ENCODE results near the gene CAMKMT.

CAMKMT gene

DNA sequence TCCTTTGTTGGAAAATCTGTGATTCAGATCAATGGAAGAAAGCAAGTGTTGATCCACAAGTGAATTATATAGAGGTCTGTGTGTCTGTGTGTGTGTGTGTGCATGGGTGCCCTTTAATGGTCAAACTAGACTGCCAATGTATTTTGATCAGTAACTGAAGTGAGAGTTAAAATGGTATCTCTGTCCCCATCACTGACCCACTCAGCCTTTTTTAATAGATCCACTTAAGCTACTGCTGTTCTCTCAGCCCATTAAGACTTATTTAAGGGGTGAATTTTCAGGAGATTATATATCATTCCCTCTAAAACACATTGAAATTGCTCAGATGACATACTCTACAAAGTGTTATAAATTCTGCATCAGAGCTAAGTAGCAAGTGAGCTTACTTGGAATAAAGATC lies 386.0 kb downstream of the CAMKMT start:
- DNase-seq = no peak

GRCh38 chr2:44751754-44752479 lies 390.2 kb downstream of the CAMKMT start:
- no peak for DNase-seq

DNA sequence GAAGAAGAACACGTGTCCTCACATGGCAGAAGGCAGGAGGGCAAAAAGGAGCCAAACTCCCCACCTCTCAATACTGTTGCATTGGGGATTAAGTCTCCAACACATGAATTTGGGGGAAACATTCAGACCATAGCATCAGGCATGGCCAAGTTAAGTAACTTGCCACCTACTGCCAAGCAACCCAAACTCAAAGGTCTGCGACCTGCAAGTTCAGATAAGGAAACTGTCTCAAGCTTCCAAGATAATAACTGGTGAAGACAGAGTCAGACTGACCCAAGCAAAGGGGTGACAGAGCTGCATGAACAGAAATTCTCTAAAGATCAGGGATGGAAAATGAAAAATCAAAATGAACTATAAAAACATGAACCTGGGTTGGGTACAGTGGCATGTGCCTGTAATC lies 391.0 kb downstream of the CAMKMT start:
- no peak for DNase-seq

DNA sequence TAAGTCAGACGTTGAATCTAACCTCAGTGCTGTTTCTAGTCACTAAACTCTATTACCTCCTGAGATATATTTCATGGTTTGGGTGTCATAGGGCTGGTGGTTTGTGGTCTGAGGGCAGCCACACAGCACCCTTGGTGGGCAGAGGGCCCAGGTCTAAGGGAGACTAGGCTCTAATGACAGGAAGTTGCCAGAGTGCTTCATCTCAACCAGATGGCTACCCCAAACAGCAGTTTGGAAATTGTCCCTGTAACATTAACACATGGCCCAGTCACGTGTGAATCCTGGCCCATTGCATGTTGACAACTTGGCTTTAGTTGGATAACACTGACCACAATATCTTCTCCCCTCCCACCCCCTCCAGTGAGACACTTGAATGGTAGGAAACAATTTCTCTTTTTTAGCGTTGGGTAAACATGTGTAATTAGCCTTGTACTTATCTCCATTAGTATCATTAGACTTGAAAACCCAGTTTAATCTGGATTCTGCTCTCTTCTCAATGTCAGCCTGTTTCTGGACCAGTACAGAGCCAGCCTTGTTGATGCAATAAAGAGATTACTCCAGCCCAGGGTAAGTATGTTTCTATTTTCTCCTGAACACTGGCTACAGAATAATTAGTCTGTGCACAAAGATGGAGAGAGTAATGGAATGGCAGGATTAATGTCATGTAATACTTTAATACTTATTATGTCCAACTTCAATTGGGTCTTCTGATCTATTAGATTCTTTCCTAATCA lies 392.0 kb downstream of the CAMKMT start:
- peak in 1 of 2 donors; percentile 7 for DNase-seq

DNA sequence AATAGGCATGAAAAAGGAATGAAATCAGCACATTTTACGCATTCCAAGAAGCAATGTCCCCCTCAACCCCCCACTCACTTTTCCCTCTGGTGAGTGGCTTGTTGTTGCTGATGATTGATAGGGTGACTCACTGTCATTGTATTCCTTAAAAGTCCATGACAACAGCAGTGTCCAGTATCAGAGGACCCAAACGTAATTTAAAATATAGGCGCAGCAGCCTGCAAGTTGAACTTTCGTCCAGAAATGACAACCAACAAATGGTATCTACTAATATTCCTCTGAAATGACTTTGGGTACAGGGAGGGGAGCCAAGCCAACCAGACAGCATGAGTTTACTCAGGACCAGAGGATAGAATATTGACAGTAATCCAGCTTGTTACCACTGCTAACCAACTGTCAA lies 396.8 kb downstream of the CAMKMT start:
- DNase-seq = no peak

DNA sequence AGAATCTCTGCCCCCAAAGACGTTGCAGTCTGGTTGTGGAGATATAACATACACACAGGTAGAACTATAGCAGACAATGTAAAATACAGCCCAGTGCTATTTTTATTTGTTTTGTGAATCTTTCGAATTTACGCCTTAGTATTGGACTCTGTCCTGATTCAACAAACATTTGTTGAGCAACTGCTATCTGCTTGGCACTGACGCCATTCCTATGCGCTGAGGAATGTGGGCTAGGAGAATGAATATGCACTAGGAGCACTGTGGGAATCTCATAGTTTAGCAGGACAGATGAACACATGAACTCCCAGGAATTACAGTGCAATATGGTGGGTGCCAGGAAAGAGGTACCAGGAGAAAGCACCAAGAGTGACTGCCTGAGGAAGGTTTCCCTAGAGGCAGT lies 398.1 kb downstream of the CAMKMT start:
- no peak for DNase-seq

DNA sequence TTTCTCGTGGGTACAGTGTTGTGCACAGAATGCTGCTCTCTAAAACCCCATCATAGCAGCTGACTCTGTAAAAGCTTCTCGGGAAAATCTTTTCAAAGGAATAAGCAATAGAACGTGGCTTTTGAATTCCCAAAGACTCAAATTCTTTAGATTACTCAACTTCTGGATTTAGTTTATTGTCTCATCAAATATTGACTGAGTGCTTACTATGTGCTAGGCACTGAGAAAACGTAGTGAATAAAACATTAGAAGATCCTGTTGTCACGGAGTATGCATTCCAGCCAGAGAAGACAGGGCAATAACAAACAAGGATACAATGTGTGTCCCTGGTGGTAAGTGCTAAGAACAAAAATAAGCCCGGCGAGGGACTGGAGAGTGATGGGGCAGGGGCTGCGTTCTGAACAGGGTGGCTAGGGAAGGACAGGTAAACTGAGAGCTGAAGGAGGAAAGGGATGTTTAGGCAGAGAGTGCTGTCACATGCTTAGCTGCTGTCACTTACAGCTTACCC lies 401.6 kb downstream of the CAMKMT start:
- DNase-seq = no peak

DNA sequence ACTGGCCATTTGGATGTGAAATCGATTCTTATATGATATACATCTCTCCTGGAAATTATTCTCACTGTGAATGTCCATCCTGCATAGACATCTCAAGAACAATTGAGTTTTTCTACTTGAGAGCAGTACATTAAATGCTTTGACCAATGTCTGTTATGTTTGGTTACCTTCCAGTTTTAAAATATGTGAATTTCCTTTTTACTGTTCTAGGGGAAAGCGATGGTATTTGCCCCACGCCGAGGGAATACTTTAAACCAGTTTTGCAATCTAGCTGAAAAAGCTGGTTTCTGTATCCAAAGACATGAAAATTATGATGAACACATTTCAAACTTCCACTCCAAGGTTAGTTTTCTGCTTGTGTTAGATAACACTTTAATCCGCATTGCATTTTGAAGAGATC lies 404.5 kb downstream of the CAMKMT start:
- no peak for DNase-seq

GRCh38 chr2:44766777-44767176 lies 405.0 kb downstream of the CAMKMT start:
- DNase-seq = no peak

- no peak for DNase-seq
Observed at GRCh38 chr2:44767691-44768090, 405.9 kb downstream of the CAMKMT start.

DNA sequence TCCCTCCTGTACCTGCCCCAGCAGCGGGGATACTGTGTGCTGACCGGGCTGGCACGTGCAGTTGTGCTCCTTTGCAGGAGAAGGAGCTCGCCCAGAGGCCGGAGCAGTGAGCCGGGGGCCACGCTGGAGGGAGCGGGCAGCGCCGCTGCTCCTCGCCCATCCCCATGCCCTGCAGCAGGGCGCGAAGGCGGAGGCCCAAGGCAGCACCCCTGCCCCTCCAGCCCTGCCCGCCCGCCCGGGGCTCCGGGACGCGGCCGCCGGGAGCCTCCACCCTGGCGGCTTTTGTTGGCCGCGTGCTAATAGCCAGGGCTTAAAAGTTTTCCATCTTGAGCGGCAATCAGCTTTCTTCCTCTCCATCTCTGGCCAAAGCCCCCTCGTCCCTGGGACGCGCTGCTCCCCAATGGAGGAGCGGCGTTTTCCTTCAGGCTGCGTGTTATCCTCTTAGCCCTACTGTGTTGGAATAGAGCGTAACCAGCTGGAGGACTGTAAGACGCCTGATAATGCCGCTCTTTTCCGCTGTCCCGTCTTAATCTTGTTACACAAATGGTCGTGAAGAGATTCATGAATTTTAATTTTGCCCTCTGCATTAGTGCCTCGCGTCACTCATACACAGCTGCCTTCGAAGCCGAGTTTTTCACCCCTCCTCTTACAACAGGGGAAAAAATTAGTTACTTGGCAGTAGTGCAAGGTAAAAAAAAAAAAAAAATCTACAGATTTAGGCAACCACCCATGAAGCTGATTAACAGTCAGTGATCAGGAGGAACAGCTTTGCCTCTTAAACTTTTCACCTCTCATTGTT lies 406.9 kb downstream of the CAMKMT start:
- no peak for DNase-seq

DNA sequence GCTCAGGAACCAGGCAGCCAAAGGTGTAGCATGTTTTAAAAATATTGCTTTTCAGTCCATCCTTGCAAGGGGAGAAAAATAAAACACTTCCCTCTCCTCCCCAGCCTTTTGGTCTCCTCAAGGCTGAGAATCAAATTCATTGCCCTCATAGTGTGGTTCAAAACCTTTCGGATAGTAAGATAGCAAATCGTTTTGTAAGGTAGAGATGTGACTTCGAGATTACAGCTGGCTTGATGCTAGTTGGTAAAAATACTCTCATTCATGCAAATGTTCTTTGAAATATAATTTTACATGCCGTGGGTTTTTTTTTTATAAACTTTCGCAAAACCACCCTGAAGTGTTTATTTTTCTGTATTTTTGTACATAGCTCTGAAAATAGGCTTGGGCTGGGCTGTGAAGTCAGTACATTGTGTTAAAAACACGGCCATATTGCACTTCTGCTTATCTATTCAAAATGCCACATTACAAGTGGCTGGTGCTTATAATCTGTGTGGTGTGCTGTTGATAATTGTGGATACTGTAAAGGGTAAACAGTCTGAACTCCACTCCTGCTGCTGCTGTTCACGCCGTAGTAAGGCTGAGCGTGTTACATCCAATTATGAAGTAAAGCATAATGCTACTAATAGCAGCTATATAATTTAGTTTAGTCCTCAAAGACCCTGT lies 407.7 kb downstream of the CAMKMT start:
- no peak for DNase-seq

- no peak for DNase-seq
Observed at GRCh38 chr2:44770221-44771195, 408.8 kb downstream of the CAMKMT start.

- DNase-seq = no peak
Observed at GRCh38 chr2:44771522-44771921, 409.8 kb downstream of the CAMKMT start.

DNA sequence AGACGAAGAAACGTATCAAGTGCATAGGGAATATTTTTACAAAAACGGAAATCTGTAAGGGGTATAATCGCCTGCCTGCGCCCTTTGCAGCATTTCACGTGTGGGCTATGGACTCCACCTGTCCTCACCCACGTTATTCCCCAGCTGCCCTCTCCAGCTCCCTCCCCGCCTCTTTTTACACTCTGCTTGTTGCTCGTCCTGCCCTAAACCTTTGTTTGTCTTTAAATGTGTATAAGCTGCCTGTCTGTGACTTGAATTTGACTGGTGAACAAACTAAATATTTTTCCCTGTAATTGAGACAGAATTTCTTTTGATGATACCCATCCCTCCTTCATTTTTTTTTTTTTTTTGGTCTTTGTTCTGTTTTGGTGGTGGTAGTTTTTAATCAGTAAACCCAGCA lies 410.4 kb downstream of the CAMKMT start:
- DNase-seq = no peak

GRCh38 chr2:44772669-44773378 lies 411.1 kb downstream of the CAMKMT start:
- no peak for DNase-seq

- DNase-seq = no peak
Observed at GRCh38 chr2:44774826-44775492, 413.2 kb downstream of the CAMKMT start.

DNA sequence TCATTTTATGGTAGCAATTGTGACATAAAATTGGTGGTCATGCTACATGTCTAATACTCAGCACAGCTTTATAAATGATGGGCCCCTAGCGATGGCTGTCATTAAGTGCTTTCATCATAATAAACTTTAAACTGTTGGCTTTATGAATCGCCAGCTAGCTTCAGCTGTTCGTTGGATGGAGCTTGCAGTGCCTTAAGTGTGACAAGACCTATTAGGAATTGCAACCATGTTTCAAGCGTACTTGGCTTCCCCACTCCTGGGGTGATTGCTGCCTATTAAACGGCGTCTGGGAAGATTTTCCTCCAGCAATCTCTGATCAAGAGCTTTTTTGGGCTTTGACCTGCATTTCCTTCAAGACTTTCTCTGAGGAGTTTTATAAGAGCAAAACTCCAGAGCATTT lies 415.3 kb downstream of the CAMKMT start:
- no peak for DNase-seq

- peak in 1 of 2 donors; percentile 56 for DNase-seq
Observed at GRCh38 chr2:44777537-44777936, 415.8 kb downstream of the CAMKMT start.

DNA sequence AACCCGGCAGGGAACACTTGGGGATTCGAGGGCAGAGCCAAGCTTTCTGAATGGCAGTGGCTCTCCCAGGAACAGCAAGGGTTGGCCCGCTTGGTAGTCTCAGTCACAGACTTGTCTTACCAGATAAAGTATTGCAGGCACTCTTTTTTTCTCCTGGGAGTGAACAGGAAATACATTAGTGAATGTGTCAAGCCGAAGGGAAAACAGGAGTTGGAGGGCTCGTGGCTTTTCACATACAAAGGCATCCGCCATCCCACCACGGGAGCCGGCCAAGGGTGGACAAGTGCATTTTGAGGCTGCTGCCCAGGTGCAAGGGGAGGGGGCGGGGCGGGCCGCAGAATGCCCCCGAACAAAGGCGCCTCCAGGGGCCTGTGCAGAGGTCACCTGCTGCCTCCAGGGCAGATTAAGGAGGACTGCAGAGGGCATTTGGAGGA lies 416.5 kb downstream of the CAMKMT start:
- DNase-seq = no peak

Measured in CD4-positive, alpha-beta T cell treated with Interleukin-4 for 1 hour (primary cell).